Astrocyte of the spinal cord (primary cell): ENCODE data around the gene MRPL17.

ENCODE experiments used
- DNase-seq: peaks from one replicate; pipeline ENCODE4 v3.0.0; 2011; ENCODE audit warnings: low read depth, low spot score
- H3K4me3 ChIP-seq: 2 replicates; pipeline ENCODE4 v1.5.1; 2011; ENCODE audit warnings: low read depth, mild to moderate bottlenecking, low read length, moderate library complexity
- in situ Hi-C: cut with HindIII; loops from 2 replicates; pipeline ENCODE4 v1.10.0; 2017; ENCODE audit warnings: low sequenced_read_pairs
- TF ChIP-seq, protein P1 (sequence below): IDR thresholded peaks from 2 replicates; pipeline ENCODE4 v1.5.1; 2012; ENCODE audit warnings: low read depth, mild to moderate bottlenecking, low read length, inconsistent platforms

Gene MRPL17

GRCh38 chr11:6682936-6683861 is at the start of gene MRPL17:
Gene MRPL17 (minus strand): TSS chr11:6683340. CDS start chr11:6683296, 44 bp downstream.
- peak; percentile 99 for DNase-seq
- in situ Hi-C loops, result no loop called here
- peak within 1 kb of the TSS; percentile 98 for H3K4me3 ChIP-seq
- TF ChIP-seq, protein P1, sequence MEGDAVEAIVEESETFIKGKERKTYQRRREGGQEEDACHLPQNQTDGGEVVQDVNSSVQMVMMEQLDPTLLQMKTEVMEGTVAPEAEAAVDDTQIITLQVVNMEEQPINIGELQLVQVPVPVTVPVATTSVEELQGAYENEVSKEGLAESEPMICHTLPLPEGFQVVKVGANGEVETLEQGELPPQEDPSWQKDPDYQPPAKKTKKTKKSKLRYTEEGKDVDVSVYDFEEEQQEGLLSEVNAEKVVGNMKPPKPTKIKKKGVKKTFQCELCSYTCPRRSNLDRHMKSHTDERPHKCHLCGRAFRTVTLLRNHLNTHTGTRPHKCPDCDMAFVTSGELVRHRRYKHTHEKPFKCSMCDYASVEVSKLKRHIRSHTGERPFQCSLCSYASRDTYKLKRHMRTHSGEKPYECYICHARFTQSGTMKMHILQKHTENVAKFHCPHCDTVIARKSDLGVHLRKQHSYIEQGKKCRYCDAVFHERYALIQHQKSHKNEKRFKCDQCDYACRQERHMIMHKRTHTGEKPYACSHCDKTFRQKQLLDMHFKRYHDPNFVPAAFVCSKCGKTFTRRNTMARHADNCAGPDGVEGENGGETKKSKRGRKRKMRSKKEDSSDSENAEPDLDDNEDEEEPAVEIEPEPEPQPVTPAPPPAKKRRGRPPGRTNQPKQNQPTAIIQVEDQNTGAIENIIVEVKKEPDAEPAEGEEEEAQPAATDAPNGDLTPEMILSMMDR, result peak; percentile 88

- no peak for DNase-seq
- H3K4me3 ChIP-seq, result no peak overlapping the region
- TF ChIP-seq, protein P1, result no peak
- in situ Hi-C loops, result no loop called here
Measured at GRCh38 chr11:6727971-6728760, 45.0 kb upstream of the MRPL17 start.

DNA sequence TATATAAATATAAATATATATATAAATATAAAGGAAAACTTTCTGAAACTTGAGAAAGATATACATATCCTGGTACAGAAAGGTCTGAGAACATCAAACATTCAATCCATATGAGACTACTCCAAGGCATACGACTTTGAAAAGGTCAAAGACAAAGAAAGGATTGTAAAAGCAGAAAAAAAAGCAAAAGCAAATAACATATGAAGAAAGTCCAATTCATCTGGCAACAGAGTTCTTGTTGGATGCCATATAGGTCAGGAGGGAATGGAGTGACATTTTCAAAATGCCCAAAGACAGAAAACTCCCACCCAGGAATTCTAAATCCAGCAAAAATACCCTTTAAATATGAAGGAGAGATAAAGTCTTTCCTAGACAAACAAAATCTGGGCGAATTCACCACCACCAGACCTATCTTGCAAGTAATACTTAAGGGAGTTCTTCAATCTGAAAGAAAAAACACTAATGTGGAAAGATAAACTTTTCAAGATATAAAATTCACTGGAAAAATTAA is 42.3 kb upstream of the MRPL17 start:
- in situ Hi-C loops, result no loop called here
- TF ChIP-seq, protein P1, result no peak
- DNase-seq, result no peak
- no peak overlapping the region for H3K4me3 ChIP-seq

- no peak overlapping the region for H3K4me3 ChIP-seq
- DNase-seq, result no peak
- TF ChIP-seq, protein P1, result no peak
- in situ Hi-C loops, result no loop called here
Measured at GRCh38 chr11:6724013-6724412, 40.9 kb upstream of the MRPL17 start.

DNA sequence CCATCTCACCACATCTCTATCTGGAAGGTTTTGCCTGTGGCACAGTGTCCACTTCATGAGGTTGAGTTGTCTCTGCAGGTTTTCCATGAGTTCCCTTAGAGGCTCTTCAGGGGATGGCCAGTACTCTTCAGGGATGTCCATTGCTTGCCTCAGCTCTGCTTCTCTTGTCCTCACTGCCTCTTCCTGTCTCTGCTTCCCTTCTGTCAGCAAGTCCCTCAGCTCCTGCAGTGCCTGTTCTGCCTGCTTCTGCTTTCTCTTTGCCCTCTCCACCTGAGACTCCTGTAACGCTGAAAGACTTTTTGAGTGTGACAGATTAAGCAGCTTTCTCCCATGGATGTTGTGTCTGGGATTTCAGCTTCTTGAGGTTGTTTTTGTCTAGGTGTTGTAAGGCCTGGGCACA is 38.2 kb upstream of the MRPL17 start:
- no peak for DNase-seq
- H3K4me3 ChIP-seq, result no peak overlapping the region
- in situ Hi-C loops, result no loop called here
- TF ChIP-seq, protein P1, result no peak

DNA sequence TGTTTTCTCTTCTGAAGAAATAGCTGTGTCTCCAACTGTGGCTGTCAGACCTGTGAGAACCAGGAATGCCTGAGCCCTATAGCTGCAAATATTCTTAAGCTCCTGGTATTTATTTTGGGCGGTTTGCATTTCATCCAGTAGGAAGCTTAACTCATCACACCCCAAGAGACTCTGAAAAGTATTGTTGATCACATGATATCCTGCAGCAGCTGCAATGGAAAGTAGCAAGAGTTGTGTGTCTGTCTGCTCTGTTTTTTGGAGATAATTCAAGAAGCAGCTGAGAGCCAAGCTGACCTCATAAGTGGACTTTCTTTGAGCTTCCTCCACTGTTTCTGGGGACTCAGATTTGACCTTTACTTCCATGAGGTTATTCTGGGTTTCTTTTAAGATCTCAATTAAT is 36.4 kb upstream of the MRPL17 start:
- in situ Hi-C loops, result no loop called here
- DNase-seq, result no peak
- no peak overlapping the region for H3K4me3 ChIP-seq
- TF ChIP-seq, protein P1, result no peak
